GM12864 (cell line): ENCODE measurements around the gene FANCD2.
"Not testable (repeated sequence)": the region's sequence is repeated elsewhere in the genome, so short reads cannot be mapped to it uniquely, and the experiment has no call there.

Experiments used
- DNase-seq: peaks from one replicate; pipeline ENCODE4 v3.0.0-alpha.2; 2011; ENCODE audit warnings: low read depth
- H3K4me3 ChIP-seq: 2 replicates; pipeline ENCODE4 v1.5.1; 2011; ENCODE audit warnings: mild to moderate bottlenecking, low read depth, low read length, control low read depth
- TF ChIP-seq, protein P1 (sequence below): IDR thresholded peaks from 2 replicates; pipeline ENCODE4 v1.5.1; 2011; ENCODE audit warnings: low read depth, mild to moderate bottlenecking, moderate library complexity, low read length, control low read depth, inconsistent platforms; ENCODE audit errors: missing control alignments

FANCD2 gene

DNA sequence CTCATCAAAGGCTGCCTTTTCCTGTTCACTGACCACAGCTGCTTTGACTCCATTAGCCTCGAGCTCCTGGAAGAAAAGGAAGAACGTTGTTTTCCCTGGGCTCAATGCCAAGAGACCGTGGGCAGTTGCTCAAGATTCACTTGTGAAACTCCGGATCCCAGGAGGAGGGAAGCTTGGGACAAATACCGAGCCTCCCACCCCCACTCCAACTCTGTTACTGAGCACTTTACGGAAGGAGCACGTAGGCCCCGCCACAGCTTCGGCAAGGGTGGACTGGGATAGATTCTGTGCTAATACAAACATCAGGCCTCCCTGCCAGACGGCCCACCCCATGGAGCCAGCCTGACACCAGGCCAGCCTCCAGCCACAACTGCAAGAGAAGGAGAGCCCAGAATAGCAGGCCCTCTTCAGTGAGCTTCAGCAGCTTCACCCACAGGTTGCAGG lies 10.8 kb upstream of the FANCD2 start:
- TF ChIP-seq, protein P1, sequence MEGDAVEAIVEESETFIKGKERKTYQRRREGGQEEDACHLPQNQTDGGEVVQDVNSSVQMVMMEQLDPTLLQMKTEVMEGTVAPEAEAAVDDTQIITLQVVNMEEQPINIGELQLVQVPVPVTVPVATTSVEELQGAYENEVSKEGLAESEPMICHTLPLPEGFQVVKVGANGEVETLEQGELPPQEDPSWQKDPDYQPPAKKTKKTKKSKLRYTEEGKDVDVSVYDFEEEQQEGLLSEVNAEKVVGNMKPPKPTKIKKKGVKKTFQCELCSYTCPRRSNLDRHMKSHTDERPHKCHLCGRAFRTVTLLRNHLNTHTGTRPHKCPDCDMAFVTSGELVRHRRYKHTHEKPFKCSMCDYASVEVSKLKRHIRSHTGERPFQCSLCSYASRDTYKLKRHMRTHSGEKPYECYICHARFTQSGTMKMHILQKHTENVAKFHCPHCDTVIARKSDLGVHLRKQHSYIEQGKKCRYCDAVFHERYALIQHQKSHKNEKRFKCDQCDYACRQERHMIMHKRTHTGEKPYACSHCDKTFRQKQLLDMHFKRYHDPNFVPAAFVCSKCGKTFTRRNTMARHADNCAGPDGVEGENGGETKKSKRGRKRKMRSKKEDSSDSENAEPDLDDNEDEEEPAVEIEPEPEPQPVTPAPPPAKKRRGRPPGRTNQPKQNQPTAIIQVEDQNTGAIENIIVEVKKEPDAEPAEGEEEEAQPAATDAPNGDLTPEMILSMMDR: no peak
- DNase-seq: no peak
- no peak overlapping the region for H3K4me3 ChIP-seq

DNA sequence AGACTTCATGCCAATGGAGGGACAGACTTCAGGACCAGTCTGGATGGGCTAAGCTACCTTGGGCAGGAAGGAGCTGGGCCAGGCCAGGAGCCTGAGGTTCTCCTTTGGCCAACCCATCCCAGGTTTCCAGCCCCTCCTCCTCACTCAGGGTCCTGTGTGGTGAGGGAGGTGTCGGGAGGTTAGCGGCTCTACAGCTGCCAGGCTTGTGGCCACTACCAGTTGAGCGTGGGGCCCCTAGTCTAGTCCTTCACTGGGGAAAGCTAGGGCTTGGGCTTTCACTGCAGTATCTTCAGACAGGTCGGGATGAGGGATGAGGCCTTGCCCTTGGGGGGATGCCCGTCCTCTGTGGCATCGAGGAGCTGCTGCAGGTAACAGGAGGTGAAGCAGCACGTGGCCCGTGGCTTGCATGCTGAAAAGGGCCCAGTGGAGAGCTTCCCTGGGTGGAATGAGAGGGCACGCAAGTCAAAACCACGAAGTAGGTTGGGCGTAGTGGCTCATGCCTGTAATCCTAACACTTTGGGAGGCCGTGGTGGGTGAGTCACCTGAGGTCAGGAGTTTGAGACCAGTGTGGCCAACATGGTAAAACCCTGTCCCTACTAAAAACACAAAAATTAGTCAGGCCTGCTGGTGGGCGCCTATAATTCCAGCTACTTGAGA lies 8.5 kb upstream of the FANCD2 start:
- H3K4me3 ChIP-seq: no peak overlapping the region
- no peak for DNase-seq
- TF ChIP-seq, protein P1: no peak

DNA sequence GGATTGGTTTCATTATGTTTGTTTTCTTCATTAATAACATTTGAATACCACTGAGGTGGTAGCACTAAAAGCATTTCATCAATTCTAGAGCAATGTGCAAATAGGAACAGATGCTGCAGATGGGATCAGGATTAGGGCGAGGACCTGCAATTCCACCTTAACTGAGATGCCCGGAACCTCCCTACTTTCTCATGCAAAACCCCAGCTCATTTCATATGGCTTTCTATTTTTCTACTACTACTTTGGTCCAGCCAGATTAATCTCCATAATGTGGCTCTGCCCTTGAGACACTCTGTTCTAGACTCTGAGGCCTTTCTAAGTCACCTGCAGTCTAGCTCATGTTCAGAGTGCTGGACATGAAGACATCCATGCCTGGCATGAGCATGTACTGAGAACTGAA lies 7.4 kb upstream of the FANCD2 start:
- H3K4me3 ChIP-seq, DNase-seq: not testable (repeated sequence)

DNA sequence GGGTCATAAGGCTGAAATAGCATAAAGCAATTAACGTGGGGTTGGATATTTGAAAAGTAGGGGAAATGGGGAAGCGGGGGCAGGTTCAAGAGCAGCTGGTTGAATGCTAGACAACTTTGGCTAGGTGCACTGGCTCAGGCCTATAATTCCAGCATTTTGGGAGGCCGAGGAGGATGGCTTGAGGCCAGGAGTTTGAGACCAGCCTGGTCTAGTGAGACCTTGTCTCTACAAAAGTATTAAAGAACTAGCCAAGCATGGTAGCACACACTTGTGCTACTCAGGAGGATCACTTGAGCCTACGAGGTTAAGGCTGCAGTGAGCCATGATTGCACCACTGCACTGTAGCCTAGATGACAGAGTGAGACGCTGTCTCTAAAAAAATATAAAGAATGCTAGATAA lies 6.9 kb upstream of the FANCD2 start:
- TF ChIP-seq, protein P1: no peak

DNA sequence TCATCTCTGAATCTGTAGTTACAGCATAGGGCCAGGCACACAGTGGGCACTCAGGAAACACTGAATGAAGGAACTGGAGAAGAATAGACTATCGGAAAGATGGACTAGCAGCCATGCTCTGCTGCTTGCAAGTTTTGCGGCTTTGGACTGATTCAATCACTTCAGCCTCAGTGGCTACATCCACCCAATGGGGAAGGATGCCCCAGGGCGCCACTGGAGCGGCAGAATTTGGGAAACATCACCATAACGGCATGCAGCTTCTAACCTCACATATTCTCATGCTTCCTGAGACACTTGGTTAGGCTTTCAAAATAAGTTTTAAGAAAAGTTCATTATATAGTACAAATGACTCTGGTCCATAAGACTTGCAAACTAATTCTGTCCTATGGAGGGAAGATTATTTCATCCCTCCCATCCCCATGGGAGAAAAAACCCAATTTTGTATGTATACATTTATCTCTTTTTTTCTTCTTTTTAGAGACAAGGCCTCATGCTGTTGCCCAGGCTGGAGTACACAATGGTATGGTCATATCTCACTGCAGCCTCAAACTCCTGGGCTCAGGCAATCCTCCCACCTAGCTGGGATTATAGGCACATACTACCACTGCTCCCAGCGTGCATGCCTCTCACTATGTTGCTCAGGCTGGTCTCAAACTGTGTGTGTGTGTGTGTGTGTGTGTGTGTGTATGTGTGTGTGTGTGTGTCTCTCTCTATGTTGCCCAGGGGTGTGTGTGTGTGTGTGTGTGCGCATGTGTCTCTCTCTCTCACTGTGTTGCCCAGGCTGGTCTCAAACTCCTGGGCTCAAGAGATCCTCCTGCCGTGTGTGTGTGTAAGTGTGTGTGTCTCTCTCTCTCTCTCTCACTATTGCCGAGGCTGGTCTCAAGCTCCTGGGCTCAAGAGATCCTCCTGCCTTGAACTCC lies 4.1 kb upstream of the FANCD2 start:
- TF ChIP-seq, protein P1: no peak
- DNase-seq: no peak
- H3K4me3 ChIP-seq: no peak overlapping the region

More for the DNA sequence above, 6.9 kb upstream of the FANCD2 start:
- DNase-seq: no peak
- H3K4me3 ChIP-seq: no peak overlapping the region

DNA sequence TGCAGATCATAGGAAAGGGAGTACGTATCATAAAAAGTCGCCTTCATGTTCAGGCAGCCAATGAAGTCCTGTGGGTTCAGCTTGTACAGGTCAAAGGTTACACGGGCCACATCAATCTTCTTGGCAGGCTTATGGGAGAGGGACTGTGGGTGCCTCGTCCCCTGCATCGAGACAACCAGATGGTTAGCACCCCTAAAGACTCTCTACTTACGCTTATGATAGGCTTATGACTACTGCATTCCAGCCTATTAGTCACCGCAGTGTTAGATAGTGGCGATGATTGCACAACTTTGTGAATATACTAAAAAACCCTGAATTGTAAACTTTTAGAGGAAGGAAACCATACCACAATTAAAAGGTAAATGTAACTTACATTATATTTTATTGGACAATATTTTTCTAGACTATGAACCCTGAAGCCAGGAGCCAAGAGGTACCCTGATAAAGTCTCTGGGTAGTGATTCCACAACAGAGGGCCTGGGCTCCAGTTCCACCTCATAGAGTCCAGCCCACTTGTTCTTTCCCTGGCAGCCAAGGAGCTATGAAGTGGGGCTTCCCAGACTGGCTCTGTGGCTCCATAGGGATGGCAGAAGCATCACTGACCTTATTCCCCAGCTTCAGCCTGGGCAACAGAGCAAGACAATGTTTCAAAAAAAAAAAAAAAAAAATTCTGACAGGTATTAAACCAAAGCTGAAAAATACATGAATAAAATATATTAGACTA lies 2.5 kb upstream of the FANCD2 start:
- no peak overlapping the region for H3K4me3 ChIP-seq
- TF ChIP-seq, protein P1: no peak
- DNase-seq: no peak
